ENCODE results near the gene EFNA5. TPM values are rescaled to one million over a fixed set of nuclear protein-coding genes. Genes with fewer than 3 reads are reported as not detected.

Gene EFNA5
- total RNA-seq, 1 experiment from 2014 or later: 4.0 TPM

GRCh38 chr5:107400328-107400727 lies 270.4 kb downstream of the EFNA5 start:
- DNase-seq (ENCODE audit: low read depth): no peak

GRCh38 chr5:107398703-107399102 lies 272.0 kb downstream of the EFNA5 start:
- DNase-seq (ENCODE audit: low read depth): no peak

- no peak for DNase-seq (ENCODE audit: low read depth)
Observed at GRCh38 chr5:107396351-107396690, 274.4 kb downstream of the EFNA5 start.

- no peak for DNase-seq (ENCODE audit: low read depth)
Observed at GRCh38 chr5:107395632-107396350, 274.9 kb downstream of the EFNA5 start.

- no peak for DNase-seq (ENCODE audit: low read depth)
Observed at GRCh38 chr5:107393851-107394250, 276.9 kb downstream of the EFNA5 start.

- DNase-seq (ENCODE audit: low read depth): no peak
Observed at GRCh38 chr5:107391787-107392186, 278.9 kb downstream of the EFNA5 start.

GRCh38 chr5:107389775-107390148 lies 281.0 kb downstream of the EFNA5 start:
- DNase-seq (ENCODE audit: low read depth): no peak

- peak; percentile 88 for DNase-seq (ENCODE audit: low read depth)
Observed at GRCh38 chr5:107389130-107389774, 281.5 kb downstream of the EFNA5 start.

- peak; percentile 79 for DNase-seq (ENCODE audit: low read depth)
Observed at GRCh38 chr5:107388141-107388861, 282.4 kb downstream of the EFNA5 start.

- DNase-seq (ENCODE audit: low read depth): no peak
Observed at GRCh38 chr5:107387526-107388140, 283.1 kb downstream of the EFNA5 start.

- DNase-seq (ENCODE audit: low read depth): no peak
Observed at GRCh38 chr5:107385708-107386107, 285.0 kb downstream of the EFNA5 start.

- no peak for DNase-seq (ENCODE audit: low read depth)
Observed at GRCh38 chr5:107384256-107384655, 286.5 kb downstream of the EFNA5 start.

- no peak for DNase-seq (ENCODE audit: low read depth)
Observed at GRCh38 chr5:107383414-107383813, 287.3 kb downstream of the EFNA5 start.

- peak; percentile 92 for DNase-seq (ENCODE audit: low read depth)
Observed at GRCh38 chr5:107381189-107381856, 289.4 kb downstream of the EFNA5 start.

- peak; percentile 4 for DNase-seq (ENCODE audit: low read depth)
Observed at GRCh38 chr5:107380654-107381053, 290.1 kb downstream of the EFNA5 start.

GRCh38 chr5:107378218-107378899 lies 292.4 kb downstream of the EFNA5 start:
- DNase-seq (ENCODE audit: low read depth): peak; percentile 61

- no peak for DNase-seq (ENCODE audit: low read depth)
Observed at GRCh38 chr5:107377277-107377609, 293.5 kb downstream of the EFNA5 start.

GRCh38 chr5:107376546-107377276 lies 294.0 kb downstream of the EFNA5 start:
- no peak for DNase-seq (ENCODE audit: low read depth)

- DNase-seq (ENCODE audit: low read depth): no peak
Observed at GRCh38 chr5:107373549-107374263, 297.0 kb downstream of the EFNA5 start.
